ENCODE data around the gene ZFYVE19.
"Not testable (repeated sequence)": the region's sequence is repeated elsewhere in the genome, so short reads cannot be mapped to it uniquely, and the experiment has no call there.

The ZFYVE19 gene

GRCh38 chr15:40855706-40856234 is 48.9 kb downstream of the ZFYVE19 start:
- H3K4me1 Mint-ChIP-seq: peaks cover 42% of the 10 kb centered on the region
- H3K4me3 Mint-ChIP-seq: no peak overlapping the region
- no peak for DNase-seq
- no peak overlapping the region for H3K27ac Mint-ChIP-seq
- no peaks in the 10 kb centered on the region for H3K36me3 Mint-ChIP-seq (ENCODE audit: low read depth)
- no peaks in the 10 kb centered on the region for H3K9me3 Mint-ChIP-seq
- H3K27me3 Mint-ChIP-seq (ENCODE audit: low read depth, poor library complexity): peaks cover 6% of the 10 kb centered on the region
- TF ChIP-seq, protein P1, sequence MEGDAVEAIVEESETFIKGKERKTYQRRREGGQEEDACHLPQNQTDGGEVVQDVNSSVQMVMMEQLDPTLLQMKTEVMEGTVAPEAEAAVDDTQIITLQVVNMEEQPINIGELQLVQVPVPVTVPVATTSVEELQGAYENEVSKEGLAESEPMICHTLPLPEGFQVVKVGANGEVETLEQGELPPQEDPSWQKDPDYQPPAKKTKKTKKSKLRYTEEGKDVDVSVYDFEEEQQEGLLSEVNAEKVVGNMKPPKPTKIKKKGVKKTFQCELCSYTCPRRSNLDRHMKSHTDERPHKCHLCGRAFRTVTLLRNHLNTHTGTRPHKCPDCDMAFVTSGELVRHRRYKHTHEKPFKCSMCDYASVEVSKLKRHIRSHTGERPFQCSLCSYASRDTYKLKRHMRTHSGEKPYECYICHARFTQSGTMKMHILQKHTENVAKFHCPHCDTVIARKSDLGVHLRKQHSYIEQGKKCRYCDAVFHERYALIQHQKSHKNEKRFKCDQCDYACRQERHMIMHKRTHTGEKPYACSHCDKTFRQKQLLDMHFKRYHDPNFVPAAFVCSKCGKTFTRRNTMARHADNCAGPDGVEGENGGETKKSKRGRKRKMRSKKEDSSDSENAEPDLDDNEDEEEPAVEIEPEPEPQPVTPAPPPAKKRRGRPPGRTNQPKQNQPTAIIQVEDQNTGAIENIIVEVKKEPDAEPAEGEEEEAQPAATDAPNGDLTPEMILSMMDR (IDR thresholded peaks at IDR 0.05): no peak

DNA sequence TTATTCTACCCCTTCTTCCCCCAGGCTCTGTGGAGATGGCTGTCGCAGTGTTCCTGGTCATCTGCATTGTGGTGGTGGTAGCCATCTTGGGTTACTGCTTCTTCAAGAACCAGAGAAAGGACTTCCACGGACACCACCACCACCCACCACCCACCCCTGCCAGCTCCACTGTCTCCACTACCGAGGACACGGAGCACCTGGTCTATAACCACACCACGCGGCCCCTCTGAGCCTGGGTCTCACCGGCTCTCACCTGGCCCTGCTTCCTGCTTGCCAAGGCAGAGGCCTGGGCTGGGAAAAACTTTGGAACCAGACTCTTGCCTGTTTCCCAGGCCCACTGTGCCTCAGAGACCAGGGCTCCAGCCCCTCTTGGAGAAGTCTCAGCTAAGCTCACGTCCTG is 49.9 kb downstream of the ZFYVE19 start:
- peaks cover 6% of the 10 kb centered on the region for H3K27me3 Mint-ChIP-seq (ENCODE audit: low read depth, poor library complexity)
- TF ChIP-seq, protein P1 (IDR thresholded peaks at IDR 0.05): no peak
- H3K9me3 Mint-ChIP-seq: no peaks in the 10 kb centered on the region
- H3K4me1 Mint-ChIP-seq: peaks cover 34% of the 10 kb centered on the region
- no peak for DNase-seq
- no peaks in the 10 kb centered on the region for H3K36me3 Mint-ChIP-seq (ENCODE audit: low read depth)
- no peak overlapping the region for H3K4me3 Mint-ChIP-seq
- no peak overlapping the region for H3K27ac Mint-ChIP-seq

DNA sequence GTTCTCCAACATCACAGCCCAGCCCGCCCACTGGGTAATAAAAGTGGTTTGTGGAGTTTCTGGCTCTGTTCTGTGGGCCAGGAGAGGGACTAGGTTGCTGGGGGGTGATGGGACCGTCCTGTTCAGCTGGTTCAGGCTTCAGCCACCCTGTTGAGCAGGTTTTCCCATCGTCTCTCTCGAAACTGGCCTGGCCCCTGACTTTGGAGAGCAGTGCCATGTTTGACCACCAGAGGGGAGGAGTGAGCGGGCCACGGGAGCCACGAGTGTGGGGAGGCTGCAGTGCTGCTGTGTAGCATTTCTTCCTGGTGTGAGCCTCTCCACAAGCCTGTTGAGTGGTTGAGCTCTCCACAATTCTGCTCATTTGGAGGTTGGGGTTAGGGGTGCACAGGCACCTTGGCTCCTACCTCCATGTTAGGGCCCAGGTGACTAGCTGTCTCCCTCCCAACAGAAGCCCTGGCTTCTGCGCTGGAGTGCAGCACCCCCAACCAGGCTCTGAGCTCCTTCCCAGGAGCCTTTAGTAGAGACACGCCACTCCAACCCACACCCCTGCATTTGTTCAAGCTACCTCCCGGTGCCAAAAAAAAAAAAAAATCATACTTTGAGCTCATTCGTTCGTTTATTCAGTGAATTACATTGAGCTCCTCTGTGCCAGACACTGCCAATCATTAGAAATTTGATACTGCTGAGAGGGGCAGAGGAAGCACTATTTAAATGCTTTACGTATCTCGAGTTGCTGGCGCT is 50.9 kb downstream of the ZFYVE19 start:
- H3K27me3 Mint-ChIP-seq (ENCODE audit: low read depth, poor library complexity): peaks cover 8% of the 10 kb centered on the region
- H3K4me3 Mint-ChIP-seq: no peak overlapping the region
- peak overlapping the region; percentile 50 for H3K27ac Mint-ChIP-seq
- TF ChIP-seq, protein P1 (IDR thresholded peaks at IDR 0.05): peak; percentile 94
- no peaks in the 10 kb centered on the region for H3K9me3 Mint-ChIP-seq
- peaks cover 36% of the 10 kb centered on the region for H3K4me1 Mint-ChIP-seq
- no peaks in the 10 kb centered on the region for H3K36me3 Mint-ChIP-seq (ENCODE audit: low read depth)
- DNase-seq: peak; percentile 87

DNA sequence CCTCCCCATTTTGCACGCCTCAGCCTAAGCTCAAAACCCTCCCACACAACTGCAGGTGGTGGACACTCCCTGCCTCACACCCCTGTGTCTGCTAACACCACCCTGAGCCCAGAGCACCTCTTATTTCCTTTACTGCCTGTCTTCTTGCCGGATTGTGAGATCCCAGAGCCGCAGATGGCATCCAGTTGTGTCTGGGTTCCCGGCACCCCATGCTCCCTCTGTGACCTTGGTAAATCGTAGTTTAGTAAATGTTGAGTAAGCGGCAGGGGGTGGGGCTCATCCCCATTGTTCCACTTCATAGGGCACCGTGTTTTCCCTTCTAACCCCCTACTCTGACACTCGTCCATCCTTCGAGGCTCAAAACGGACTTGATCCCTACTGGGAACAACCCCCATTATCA is 51.8 kb downstream of the ZFYVE19 start:
- H3K27ac Mint-ChIP-seq: no peak overlapping the region
- TF ChIP-seq, protein P1 (IDR thresholded peaks at IDR 0.05): no peak
- no peak for DNase-seq
- peaks cover 10% of the 10 kb centered on the region for H3K27me3 Mint-ChIP-seq (ENCODE audit: low read depth, poor library complexity)
- peaks cover 39% of the 10 kb centered on the region for H3K4me1 Mint-ChIP-seq
- no peaks in the 10 kb centered on the region for H3K9me3 Mint-ChIP-seq
- H3K36me3 Mint-ChIP-seq (ENCODE audit: low read depth): no peaks in the 10 kb centered on the region
- H3K4me3 Mint-ChIP-seq: no peak overlapping the region

DNA sequence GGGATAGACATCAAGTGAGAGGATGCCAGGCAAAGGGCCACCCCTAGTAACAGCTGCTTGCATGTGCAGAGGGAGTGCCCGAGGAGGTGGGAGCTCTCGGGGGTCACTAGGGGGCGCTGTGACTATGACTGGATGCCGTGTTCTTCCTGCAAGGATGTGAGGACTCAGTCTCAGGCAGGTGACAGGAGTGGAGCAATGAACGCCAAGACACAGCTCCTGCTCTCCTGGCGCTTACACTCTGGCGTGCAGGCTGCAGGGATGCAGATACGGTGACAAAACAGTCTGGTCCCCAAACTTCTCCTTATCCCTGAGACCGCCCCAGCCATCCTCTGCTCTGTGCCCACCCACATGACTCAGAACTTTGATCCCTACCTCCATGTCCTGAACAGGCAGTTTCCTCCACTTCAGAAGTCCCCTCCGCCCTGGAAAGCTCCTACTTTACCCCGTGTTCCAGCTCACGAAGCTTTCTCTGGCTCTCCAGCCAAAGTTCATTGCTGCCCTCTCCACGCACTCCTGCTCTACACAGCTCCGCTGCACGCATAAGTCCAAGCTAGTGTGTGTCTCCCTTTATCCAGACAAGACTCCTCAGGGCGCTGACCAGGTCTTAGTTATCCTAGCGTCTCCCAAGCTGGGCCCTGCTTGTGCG is 52.4 kb downstream of the ZFYVE19 start:
- H3K36me3 Mint-ChIP-seq (ENCODE audit: low read depth): no peaks in the 10 kb centered on the region
- peak; percentile 87 for DNase-seq
- H3K4me1 Mint-ChIP-seq: peaks cover 37% of the 10 kb centered on the region
- H3K9me3 Mint-ChIP-seq: no peaks in the 10 kb centered on the region
- H3K27ac Mint-ChIP-seq: no peak overlapping the region
- TF ChIP-seq, protein P1 (IDR thresholded peaks at IDR 0.05): peak; percentile 82
- H3K27me3 Mint-ChIP-seq (ENCODE audit: low read depth, poor library complexity): peaks cover 13% of the 10 kb centered on the region
- no peak overlapping the region for H3K4me3 Mint-ChIP-seq

DNA sequence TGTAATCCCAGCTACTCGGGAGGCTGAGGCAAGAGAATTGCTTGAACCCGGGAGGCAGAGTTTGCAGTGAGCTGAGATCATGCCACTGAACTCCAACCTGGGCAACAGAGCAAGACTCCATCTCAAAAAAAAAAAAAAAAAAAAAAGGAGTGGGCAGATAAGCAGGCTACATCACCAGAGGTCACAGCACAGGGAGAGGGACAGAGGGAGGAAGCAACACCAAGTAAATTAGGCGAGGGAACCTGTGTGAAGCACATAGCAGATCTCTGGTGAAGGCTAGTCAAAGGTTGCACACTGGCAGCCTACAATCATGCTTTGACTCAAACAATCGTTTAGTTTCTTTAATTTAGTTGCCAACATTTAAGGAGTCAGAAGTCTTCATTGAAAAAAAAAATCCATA is 54.3 kb downstream of the ZFYVE19 start:
- not testable (repeated sequence) for DNase-seq; H3K27ac Mint-ChIP-seq; H3K4me3 Mint-ChIP-seq; H3K36me3 Mint-ChIP-seq (ENCODE audit: low read depth); H3K9me3 Mint-ChIP-seq
- Mint-ChIP-seq H3K4me1 (peaks cover 32% of the 10 kb centered on the region), H3K27me3 (ENCODE audit: low read depth, poor library complexity) (peaks cover 12% of the 10 kb centered on the region)
